AG09319 (cell line): Measurements from ENCODE around the gene RYR2.

Source experiments
- DNase-seq: peaks from one replicate; pipeline ENCODE4 v3.0.0-alpha.2; 2010; ENCODE audit warnings: low read depth; ENCODE audit errors: extremely low read depth
- TF ChIP-seq, protein P1 (sequence below): IDR thresholded peaks from 2 replicates; pipeline ENCODE4 v1.5.1; 2011; ENCODE audit warnings: low read depth, mild to moderate bottlenecking, inconsistent platforms, low read length, moderate library complexity

RYR2 gene

DNA sequence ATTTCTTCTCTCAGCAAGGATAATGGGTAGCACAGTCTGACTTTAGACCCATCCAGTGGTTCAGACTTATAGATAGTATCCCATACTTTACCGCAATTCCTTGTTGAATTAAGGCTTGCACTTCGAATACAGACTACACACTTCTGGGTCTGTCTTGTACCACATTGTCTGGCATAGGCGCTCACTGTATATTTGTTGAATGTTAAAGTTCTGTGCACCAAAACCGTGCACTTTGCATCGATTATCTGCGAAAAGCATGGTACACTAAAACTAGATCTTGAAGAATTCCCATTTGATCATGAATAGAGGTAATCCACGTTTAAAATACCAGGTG lies 556 bp upstream of the RYR2 start:
- TF ChIP-seq, protein P1, sequence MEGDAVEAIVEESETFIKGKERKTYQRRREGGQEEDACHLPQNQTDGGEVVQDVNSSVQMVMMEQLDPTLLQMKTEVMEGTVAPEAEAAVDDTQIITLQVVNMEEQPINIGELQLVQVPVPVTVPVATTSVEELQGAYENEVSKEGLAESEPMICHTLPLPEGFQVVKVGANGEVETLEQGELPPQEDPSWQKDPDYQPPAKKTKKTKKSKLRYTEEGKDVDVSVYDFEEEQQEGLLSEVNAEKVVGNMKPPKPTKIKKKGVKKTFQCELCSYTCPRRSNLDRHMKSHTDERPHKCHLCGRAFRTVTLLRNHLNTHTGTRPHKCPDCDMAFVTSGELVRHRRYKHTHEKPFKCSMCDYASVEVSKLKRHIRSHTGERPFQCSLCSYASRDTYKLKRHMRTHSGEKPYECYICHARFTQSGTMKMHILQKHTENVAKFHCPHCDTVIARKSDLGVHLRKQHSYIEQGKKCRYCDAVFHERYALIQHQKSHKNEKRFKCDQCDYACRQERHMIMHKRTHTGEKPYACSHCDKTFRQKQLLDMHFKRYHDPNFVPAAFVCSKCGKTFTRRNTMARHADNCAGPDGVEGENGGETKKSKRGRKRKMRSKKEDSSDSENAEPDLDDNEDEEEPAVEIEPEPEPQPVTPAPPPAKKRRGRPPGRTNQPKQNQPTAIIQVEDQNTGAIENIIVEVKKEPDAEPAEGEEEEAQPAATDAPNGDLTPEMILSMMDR = no peak
- no peak for DNase-seq

DNA sequence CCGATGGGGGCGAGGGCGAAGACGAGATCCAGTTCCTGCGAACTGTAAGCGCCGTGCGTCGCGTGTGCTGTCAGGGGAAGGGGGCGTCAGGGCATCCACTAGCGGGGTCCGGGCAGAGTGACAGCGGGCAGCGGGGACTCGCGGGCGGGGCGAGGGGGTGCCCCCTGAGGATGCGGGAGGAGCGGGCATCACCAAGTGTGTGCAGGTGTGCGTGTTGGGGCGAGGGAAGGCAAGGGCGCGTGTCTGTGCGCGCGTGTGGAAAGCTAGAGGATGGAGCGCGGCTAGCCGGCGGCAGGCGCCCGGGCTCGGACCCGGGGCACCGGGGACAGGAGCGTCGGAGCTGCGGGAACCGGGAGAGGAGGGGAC lies 525 bp downstream of the RYR2 start:
- no peak for DNase-seq
- TF ChIP-seq, protein P1 = no peak

DNA sequence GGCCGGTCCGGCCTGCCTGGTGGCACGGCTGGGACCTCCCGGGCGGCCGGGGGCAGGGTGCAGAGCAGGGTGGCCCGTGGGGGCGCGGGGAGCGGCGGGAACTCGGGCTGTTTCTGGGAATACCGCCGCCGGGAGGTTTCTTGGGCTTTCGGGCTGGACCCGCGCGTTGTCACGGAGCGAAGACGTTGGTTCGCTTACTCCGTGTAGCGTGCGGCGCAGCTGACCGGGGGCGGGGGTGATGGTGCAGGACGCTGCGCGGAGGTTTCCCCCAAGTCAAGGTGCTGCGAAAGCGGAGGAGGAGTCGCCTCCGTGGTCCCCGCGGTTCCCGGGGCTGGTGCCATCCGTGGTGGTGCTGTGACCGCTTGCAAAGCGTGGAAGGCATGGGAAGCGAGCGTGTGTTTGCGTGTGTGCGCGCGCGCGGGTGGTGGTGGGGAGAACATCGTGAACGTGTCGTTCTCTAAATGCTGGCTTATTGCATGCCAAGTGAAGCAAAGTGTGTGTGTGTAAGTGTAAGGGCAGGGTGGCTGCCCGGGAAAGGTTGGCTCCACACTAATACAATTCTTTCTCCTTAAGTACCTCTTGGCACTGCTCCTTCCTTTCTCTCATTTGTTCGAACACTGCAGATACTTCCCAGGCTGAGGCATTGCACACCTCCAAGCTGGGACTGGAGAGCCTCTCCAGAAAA lies 1.1 kb downstream of the RYR2 start:
- TF ChIP-seq, protein P1 = no peak
- no peak for DNase-seq

DNA sequence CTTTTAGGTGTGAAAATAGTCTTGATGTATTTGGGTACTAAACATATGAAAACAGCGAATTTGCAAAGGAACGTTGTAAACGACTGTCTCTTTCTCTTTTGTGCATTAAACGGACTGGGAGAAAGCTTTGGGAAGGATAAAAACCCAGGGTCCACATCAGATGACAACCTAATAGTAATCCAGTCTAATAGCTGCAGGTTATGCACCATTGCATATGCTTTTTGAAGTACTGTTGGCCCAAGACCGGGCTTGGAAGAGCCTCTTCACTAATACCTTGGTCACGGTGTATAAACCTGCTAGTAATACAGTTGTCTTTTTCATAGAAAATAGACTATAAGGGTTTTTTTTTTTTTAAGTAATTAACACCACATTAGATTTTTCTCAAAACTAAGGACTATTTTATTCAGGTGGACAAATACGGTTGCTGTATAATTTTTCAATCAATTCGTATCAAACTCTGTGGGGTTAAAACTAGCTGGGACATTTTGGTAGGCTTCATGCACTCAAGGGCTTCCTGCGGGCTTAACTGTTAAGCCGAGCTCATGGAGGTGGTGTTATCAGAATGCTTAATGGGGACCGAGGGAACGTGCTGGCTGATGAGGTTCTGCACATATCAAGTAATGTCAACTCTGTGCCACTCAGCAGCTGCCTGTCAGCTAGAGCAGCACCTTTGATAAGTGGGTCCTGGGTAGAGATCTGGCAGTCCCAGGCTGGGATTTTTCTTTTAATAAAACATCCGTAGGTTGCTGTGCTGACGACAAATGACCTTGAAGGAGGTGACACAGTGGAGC lies 2.1 kb downstream of the RYR2 start:
- TF ChIP-seq, protein P1 = no peak

DNA sequence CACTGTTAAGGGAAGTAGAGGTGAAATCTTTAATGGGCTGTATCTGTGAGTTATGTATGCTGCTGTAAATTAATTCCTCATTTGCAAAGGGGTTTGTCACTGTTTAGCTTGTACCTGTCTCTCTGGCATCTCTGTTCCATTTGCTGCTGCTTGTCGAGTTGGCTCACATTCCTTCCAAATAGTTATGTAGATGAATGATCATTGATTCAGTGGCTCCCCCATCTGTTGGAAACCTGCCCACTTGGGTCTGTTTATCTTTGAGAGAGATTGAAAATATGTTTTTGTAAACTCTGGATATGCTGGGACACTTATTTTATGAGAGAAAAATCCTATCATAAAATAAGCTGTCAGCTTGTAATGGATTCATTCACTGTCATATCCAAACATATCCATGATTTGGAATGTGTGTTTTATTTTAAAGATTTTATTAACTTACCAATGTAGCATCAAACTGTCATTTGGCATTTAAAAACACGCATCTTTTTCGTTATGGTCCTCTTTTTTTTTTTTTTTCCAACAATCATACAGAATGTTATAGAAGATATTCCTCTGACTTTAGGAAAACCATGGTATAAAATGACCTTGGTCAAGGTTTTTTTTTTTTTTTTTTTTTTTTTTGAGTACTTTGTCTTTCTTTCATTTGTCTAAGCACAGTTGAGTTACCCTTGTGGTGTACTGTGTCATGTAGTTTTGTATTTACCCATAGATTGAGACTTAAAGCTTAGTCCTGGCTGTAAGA lies 3.5 kb downstream of the RYR2 start:
- TF ChIP-seq, protein P1 = no peak
- DNase-seq = no peak

More for the DNA sequence above, 2.1 kb downstream of the RYR2 start:
- DNase-seq = no peak

DNA sequence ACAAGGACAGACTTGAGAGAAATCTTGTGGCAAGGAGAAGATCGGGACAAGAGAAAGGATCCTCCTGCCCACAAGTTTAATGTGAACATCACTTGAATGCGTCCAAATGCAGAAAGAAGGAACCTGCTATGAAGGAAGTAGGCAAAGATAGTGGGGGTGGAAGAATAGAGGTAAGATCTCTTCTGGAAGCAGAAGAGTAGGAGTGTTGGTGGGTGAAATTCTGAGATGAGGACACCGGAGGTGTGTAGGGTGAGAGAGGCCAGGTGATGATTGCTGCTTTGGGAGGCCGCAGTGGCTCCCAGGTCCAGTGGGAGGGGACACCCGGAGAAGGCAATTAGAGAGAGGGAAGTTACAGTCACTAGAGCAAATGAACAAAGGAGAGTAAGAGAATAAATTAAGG lies 6.8 kb downstream of the RYR2 start:
- DNase-seq = no peak
- TF ChIP-seq, protein P1 = no peak

DNA sequence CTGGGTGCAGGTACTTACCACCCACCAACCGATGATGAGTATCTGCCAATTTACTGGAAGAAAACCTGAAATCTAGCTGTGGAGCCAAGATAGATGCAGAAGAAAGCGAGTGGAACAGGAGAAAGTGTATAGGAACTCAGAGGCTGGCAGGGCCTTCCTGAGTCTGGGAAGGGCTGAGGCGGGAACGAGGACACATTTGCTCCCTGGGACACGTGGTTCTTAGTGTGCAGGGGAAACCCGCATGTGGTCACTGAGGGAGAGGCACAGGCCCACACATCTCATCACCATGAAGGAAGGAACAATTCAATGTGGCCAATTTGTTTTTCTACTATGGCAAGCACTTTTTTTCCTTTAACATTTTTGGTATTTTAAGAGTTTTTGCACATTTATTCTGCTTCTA lies 8.2 kb downstream of the RYR2 start:
- TF ChIP-seq, protein P1 = no peak
- no peak for DNase-seq
